GM19452 (cell line): ENCODE data around the gene TOGARAM2.
"Not testable (repeated sequence)": the region's sequence is repeated elsewhere in the genome, so short reads cannot be mapped to it uniquely, and the experiment has no call there.

Experiments
- ATAC-seq: cut with Tn5 transposase; IDR thresholded peaks from one replicate; pipeline ENCODE4 v1.9.1; 2021; ENCODE audit not compliant: unreplicated experiment

The TOGARAM2 gene

DNA sequence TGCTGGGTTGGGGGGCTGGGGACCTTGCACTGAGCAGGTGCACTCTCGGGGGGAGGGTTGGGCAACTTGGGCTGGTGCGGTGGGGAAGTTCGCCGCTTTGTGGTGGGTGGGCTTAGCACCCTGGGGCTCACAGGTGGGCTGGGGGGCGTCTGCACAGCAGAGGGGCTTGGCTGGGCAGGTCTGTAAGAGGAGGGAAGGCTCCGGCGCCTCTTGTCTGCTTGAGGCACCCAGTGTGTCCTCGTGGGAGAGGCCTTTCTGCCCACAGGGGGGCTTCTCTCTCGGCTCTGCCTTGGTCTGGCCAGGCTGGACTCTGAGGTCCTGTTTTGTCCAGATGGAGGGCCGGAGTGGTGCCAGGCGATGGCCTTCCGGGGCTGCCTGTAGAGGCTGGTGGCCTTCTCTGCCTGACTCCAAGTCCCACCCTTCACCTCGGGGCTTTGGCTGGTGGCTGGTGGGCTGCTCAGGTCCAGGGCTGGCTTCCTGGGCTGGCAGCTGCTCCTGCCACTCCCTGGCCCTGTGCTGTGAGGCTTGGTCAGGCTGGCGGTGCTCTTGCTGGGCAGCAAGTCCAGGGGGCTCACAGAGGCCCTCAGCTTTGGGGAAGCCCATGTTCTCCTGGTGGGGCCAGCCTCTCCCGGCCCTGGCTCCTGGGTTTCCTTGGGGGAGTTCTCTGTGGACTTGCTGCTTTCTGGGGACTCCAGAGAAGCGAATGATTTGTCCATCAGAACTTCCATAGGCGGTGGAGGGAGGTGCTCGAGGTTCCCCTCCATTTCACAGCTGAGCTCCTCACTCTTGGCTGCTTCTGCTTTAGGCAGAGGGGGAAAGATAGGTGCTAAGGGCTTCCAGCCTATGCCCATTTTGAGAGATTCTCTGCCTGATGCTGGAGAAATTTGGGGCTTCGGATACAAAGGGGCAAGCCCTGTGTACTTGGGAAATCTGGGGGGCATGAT is 90.2 kb downstream of the TOGARAM2 start:
- ATAC-seq = no peak

DNA sequence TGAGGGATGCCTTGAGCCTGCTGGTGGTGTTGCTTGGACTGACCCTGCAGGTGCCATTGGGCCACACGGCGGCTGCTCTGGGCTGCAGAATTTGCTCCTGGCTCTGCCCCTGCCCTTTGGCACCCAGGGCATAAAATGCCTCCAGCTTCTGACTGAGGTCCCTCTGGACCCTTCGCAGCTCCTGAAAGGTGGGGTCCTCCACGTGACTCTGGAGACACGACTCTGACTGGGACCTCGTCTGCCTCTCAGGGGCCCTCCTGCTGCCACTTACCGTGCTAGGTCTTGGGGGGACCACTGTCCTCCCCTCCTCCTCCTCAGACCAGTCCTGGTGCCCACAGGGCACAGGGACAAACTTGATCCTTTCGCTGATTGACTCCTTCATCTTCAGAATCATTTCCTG is 91.2 kb downstream of the TOGARAM2 start:
- no peak for ATAC-seq

DNA sequence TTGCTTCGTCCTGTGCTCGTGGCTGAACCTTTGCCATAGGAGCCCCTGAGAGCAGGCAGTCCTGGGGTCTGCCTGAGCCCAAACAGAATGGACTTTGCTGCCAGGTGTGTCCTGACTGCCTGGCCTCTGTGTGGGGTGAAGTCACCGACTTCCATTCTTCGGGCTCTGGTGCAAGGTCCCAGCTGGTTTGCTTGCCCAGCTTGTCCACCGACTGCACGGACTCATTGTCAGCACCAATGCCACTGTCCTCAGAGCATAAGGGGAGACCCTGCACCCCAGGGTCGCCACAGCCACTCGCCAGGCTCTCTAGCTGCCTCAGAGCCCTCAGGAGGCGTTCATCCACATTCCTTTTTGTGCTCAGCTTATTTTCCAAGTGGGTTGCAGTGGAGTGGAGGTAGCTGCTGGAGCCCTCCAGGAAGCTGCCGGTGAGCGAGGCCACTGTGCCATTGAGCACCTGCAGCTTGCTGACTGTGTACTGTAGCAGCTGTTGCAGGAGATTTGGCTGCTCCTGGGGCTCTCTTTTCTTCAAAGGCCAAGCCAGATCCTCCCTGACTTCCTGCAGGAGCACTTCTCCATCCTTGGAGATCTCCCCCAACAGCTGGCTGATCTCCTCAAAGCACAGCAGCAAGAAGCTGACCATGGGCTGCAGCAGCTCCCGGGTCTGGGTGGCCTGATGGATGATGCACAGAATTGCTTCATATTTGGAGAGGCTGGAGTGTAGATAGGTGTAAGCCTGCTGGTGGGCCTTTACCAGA is 92.0 kb downstream of the TOGARAM2 start:
- no peak for ATAC-seq

DNA sequence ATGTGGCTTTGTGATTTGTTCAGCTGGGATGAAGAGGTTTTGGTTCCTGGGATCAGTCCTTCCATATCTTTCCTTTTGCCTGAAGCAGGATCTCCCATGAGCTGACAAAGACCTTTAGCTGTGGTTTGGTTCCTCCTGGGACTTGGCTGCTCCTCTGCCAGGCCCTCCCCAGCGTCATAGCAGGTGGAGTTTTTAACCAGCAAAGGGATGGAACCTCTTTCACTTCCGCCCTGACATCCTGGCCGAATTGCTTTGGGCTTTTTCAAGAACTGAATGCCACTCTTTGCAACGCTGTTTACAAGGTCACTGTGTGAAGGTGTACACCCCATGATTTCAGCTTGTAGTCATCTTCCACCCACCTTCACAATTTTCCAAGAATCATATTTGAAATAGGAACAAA is 92.8 kb downstream of the TOGARAM2 start:
- ATAC-seq = no peak

DNA sequence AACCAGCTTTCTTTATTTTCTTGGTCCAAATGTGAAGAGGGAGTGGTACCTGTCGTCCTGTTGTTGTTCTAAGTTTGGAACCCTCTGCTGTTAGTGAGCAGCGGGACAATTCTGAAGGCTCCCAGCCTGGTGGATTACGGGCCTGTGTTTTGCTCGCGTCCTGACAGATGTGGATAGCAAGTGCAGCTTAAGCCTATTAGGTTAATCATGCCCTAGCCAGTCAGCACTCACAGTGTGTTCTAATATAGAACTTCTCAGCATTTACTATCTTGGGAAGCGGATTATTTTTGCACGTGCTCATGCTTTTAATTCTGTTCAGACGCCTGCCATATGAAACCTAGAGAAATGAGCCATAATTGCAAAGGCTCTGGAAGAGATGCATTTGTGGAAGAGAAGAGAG is 93.3 kb downstream of the TOGARAM2 start, which contains the start of gene PCARE:
Gene PCARE, minus strand, starts transcription at position 113 of the 400 bp plus-strand sequence. CDS start 262 bp downstream, outside the sequence.
- ATAC-seq = no peak

DNA sequence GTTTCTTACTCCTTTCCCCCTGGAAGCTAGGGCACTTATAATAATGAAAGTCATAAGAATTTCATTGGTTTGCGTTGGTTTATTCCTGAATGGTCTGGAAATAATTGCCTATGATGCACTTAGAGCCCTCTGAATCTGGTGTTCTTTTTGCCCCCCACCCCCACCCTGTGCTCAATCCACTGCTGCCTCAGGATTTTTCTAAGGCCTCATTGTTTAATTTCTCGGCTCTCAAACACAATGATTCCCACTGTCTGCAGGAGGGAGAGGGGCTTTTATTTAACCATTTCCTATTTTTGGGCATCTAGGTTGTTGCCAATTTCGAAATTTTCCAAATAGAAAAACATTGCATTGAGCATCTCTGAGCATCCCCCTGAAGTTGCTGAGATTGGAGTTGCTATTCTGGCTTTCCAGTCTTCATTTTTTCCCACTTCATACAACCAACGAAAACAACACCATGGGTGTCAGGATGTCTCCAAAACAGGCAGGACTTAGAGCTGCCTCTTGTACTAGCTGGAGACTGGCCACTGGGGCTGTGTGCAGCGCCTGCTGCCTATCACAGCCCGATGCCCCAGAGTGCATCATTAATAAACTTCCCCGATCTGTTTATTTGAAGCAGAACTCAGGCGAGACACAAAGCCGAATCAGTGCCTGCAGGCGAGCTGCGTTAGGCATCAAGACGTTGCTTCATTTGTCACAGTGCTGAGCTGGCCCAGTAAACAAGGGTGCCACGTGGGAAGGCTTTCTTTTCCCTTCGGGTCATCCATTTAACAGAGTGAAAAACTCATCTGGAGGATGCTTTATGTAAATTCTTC is 95.0 kb downstream of the TOGARAM2 start:
- no peak for ATAC-seq

DNA sequence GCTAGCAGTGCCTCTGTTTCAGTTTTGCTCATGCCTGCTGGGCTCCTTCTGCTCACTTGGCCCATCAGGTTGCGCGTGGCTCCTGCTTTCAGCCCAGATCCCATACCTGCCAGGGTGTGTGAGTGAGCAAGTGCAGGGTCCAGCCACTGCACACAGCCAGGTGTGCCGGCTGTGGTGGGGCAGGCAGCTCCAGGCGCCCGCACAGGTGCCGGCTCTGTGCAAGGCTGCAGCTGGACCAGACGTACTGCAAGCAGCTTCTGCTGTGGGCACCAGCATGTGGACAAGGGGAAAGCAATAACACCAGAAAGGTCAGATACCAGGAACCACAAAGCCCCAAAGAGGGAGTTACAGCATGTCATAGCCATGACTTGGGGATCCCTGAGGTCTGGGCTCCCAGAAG is 98.8 kb downstream of the TOGARAM2 start:
- ATAC-seq = no peak

DNA sequence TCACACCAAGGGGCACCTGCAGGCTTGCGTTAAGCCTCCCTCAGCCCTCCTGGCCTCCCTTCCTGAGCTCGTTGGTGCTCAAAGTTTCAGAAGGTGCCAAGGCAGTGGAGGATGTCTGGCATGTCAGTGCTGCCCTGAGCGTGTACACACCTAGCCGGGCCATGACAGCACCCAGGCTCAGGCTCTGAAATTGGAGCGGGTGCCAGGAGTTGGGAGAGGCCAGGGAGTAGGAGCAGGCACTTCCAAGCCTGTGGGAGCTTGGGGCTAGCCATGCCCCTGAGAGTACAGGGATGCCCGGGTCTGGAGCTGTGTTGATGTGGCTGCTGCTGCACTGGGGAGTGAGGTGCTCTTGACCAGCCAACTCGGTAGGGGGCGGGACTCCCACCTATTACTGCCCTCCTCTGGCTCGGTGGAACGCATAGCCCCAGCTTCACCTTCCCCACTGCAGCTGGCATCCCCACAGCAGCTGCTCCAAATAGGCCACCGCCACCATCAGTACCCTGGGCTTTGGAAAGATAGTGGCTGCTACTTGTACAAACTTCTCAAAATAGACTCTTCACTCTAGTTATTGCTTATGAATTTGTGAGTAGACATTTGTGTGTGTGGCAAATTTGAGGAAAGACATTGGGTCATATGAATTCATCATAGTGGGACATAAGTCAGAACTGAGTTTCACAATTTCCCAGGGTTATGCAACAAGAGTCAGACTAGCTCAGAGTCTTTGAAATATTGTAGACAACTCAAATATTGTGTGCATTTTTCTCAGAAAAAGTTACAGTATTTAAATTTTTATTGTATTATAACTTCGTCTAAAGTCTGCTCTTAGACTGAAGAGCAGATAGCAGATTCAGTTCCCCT is 100.0 kb downstream of the TOGARAM2 start:
- no peak for ATAC-seq

DNA sequence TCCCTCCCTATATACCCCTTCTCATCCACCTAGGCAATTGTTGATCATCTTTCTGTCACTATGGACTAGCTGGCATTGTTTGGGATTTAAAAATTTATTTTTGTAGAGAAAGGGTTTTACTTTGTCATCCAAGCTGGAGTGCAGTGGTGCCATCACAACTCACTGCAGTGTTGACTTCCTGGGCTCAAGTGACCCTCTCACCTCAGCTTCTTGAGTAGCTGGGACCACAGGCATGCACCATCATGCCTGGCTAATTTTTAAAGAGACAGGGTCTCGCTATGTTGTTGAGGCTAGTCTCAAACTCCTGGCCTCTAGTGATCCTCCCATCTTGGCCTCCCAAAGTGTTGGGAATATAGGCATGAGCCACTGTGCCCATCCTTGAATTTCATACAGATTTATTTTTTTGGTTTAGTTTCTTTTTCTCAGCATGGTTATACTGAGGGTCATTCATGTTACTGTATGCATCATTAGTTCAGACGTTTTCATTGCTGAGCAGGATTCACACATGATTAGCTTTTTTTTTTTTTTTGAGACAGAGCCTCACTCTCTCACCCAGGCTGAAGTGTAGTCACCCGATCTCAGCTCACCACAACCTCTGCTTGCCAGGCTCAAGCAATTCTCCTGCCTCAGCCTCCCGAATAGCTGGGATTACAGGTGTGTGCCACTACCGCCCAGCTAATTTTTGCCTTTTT is 101.9 kb downstream of the TOGARAM2 start:
- ATAC-seq = peak; percentile 78

DNA sequence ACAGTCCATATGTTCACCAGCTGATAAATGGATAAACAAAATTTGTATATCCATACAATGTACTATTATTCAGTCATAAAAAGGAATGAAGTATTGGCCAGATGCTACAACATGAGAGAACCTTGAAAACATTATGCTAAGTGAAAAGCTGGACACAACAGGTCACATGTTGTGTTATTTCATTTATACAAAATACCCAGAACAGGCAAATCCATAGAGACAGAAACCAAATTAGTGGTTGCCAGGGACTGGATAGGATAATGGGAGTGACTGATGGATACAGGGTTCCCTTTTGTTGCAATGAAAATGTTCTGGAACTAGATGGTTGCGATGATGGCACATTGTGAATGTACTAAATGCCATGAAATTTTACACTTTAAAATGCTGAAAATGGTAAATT is 103.5 kb downstream of the TOGARAM2 start:
- ATAC-seq = no peak

DNA sequence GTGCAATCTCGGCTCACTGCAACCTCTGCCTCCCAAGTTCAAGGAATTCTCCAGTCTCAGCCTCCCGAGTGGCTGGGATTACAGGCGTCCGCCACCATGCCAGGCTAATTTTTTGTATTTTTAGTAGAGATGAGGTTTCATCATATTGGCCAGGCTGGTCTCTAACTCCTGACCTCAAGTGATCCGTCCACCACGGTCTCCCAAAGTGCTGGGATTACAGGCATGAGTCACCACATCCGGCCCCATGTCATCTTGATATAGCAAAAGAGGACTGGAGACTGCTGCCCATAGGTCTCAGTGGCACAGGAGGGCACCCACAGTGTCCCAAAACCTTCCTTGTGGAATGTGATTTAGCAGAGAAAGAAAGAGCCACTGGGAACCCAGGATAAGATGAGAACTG is 109.2 kb downstream of the TOGARAM2 start:
- not testable (repeated sequence) for ATAC-seq

DNA sequence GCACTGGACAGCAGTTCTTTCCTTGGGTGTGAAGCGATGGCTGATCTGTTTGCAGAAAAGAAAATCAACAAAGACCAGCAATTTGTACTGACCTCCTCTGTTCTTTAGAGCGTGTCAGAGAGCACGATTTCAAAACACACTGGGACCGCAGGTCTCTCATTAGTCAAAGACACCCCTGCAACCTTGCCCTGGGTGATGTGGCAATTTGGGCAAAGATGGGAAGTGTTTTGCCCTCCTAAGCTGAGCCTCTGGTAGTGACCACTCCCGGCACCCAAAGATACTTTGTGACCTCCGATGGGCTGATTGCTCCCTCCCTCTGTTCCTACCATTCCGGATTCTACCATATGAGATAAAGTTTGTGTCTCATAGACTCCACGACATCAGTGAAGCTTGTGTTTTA is 115.9 kb downstream of the TOGARAM2 start:
- ATAC-seq = no peak

DNA sequence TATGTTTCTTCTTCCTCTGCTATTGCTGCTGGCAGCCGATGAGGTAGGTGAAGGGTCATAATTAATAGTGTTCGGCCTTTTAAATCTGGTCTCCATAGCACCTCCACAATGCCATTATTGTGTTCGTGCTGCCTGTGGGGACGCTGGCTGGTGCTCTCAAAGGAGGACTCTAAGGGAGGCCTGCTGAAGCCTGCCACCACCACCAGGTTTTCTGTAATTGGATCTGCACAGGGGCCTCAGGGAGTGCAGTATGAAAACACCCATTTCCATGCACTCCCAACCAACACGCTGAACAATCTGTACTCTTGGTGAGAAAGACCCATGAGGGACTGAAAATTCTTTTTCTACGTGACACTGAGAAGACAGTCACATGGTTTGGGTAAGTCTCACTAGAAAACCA is 116.5 kb downstream of the TOGARAM2 start:
- no peak for ATAC-seq

DNA sequence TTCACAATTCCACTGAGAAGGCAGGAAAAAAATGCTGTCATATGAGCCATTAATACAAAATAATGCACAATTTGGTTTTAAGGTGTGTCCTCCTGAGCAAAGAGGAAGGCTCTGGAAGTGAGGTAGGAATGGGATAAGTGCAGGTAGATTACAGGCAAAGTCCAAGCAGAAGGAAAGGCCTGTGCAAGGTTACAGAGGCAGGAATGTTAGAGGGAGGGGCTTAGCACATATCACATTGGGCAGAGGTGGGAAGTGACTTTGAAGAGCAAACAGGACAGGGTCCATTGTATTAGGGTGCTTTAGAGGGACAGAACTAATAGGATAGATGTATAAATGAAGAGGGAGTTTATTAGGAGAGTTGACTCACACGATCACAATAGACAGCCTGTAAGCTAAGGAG is 119.5 kb downstream of the TOGARAM2 start:
- ATAC-seq = no peak
